Aorta (tissue), 5 donors: ENCODE measurements around the gene SPOP. TPM values are rescaled to one million over a fixed set of nuclear protein-coding genes. Genes with fewer than 3 reads are reported as not detected.

Experiments used
- ATAC-seq: fragments of 200-7000 bp; cut with Tn5 transposase; one replicate; pipeline ENCODE4 v1.9.1; 2022; ENCODE audit warnings: moderate library complexity; ENCODE audit not compliant: low FRiP score
- DNase-seq, 2 donors: peaks; one replicate each; pipeline ENCODE4 v3.0.0-alpha.2; 2020
- H3K27ac ChIP-seq, 2 donors: one replicate each; pipeline ENCODE4 v1.5.1; 2013; ENCODE audit warnings: low read length in 2 of 2, mild to moderate bottlenecking in 2 of 2, moderate library complexity in 2 of 2, control low read depth in 1 of 2, inconsistent platforms in 1 of 2, low read depth in 1 of 2
- H3K27me3 ChIP-seq, 2 donors: one replicate each; pipeline ENCODE4 v1.6.1; 2013; ENCODE audit warnings: control low read depth in 1 of 2, low read length in 1 of 2, mild to moderate bottlenecking in 1 of 2, moderate library complexity in 1 of 2; ENCODE audit not compliant: insufficient read depth in 2 of 2, control insufficient read depth in 1 of 2
- H3K36me3 ChIP-seq, 2 donors: one replicate each; pipeline ENCODE4 v1.6.1; 2013; ENCODE audit warnings: control low read depth in 1 of 2, low read length in 1 of 2, mild to moderate bottlenecking in 1 of 2; ENCODE audit not compliant: insufficient read depth in 2 of 2, control insufficient read depth in 1 of 2
- H3K4me1 ChIP-seq, 2 donors: one replicate each; pipeline ENCODE4 v1.6.1; 2013; ENCODE audit warnings: low read length in 2 of 2, control low read depth in 1 of 2, mild to moderate bottlenecking in 1 of 2, moderate library complexity in 1 of 2; ENCODE audit not compliant: insufficient read depth in 2 of 2, control insufficient read depth in 1 of 2
- H3K4me3 ChIP-seq, 2 donors: one replicate each; pipeline ENCODE4 v1.5.1; 2013; ENCODE audit warnings: low read length in 2 of 2, control low read depth in 1 of 2, mild to moderate bottlenecking in 1 of 2
- H3K9me3 ChIP-seq: one replicate; pipeline ENCODE4 v1.6.1; 2013; ENCODE audit warnings: mild to moderate bottlenecking, low read length; ENCODE audit not compliant: control insufficient read depth
- WGBS, 2 donors: extraction: QIAGEN DNeasy Blood & Tissue Kit; methylation state at CpG; one replicate each; pipeline ENCODE4 v1.1.7; 2013; 5-methylcytosine and 5-hydroxymethylcytosine counted together
- intact Hi-C, 2 donors: fragments of 100-400 bp; cut with DNase I; formaldehyde crosslinking; loops; one replicate each; pipeline versions ENCODE4 v1.14.2 to v1.15.0; 2022
- polyA plus RNA-seq, 2 donors: library from polyadenylated mRNA; stranded (reverse); fragments of 200-250 nt; gene quantifications; one replicate each; pipeline ENCODE4 v1.2.3, GENCODE V29; 2013
- total RNA-seq, 2 donors: library from RNA; stranded (reverse); fragmentation: NEBNext Ultra II Directional; extraction: Animal tissue kit (Norgen Biotek cat#: 25700); gene quantifications; one replicate each; pipeline ENCODE4 v1.2.1, GENCODE V29; 2021
- donor health status: healthy with polysubstance abuse.
- donor health status: Bipolar disorder and iron deficiency.
- donor health status: DM: no; HTN: no; CAD: no.
- donor health status: DM: no; HTN: no; CAD: no.
- donor health status: DM: yes; HTN: yes; CAD: no.

The SPOP gene
- total and polyA plus RNA-seq, 4 donors: 54.5 to 289 (median 86.8) TPM

GRCh38 chr17:49613182-49613800, 64.6 kb downstream of the SPOP start:
- no peaks in the 10 kb centered on the region for H3K27me3 ChIP-seq
- no peak for DNase-seq
- peaks cover 0 to 7% of the 10 kb centered on the region in 2 donors for H3K4me1 ChIP-seq
- intact Hi-C loops: no loop called here
- WGBS, 2 donors: 98 to 100% methylated on average over 1 of the region's 1 CpG
- no peak overlapping the region for H3K4me3 ChIP-seq
- ATAC-seq: no peak
- peaks cover 2 to 6% of the 10 kb centered on the region in 2 donors for H3K36me3 ChIP-seq
- H3K27ac ChIP-seq: peak overlapping the region in 1 of 2 donors; percentile 32
- H3K9me3 ChIP-seq: no peaks in the 10 kb centered on the region

GRCh38 chr17:49612726-49613125, 65.2 kb downstream of the SPOP start:
- Histone ChIP-seq H3K4me3 (no peak overlapping the region), H3K27ac (no peak overlapping the region), H3K9me3 (no peaks in the 10 kb centered on the region), H3K36me3 (peaks cover 2 to 5% of the 10 kb centered on the region in 2 donors), H3K27me3 (no peaks in the 10 kb centered on the region), H3K4me1 (peaks cover 2 to 7% of the 10 kb centered on the region in 2 donors)
- intact Hi-C loops: no loop called here
- ATAC-seq (no peak), DNase-seq (no peak)
- WGBS, 2 donors: 83 to 84% methylated on average over 1 of the region's 1 CpG

- no peaks in the 10 kb centered on the region for H3K27me3 ChIP-seq
- no peaks in the 10 kb centered on the region for H3K9me3 ChIP-seq
- 13 to 15% methylated on average over 5 of the region's 5 CpGs for WGBS, 2 donors
- H3K36me3 ChIP-seq: peaks cover 4 to 5% of the 10 kb centered on the region in 2 donors
- H3K27ac ChIP-seq: peak overlapping the region; percentile 87 to 90
- intact Hi-C loops: no loop called here
- no peak overlapping the region for H3K4me3 ChIP-seq
- DNase-seq: no peak
- peaks cover 2 to 5% of the 10 kb centered on the region in 2 donors for H3K4me1 ChIP-seq
- ATAC-seq: no peak
These were observed 66.9 kb downstream of the SPOP start for GRCh38 chr17:49610883-49611584.

- Histone ChIP-seq H3K9me3 (no peaks in the 10 kb centered on the region), H3K27ac (no peak overlapping the region), H3K4me3 (no peak overlapping the region), H3K36me3 (peaks cover 3 to 10% of the 10 kb centered on the region in 2 donors), H3K27me3 (no peaks in the 10 kb centered on the region), H3K4me1 (peaks cover 0 to 5% of the 10 kb centered on the region in 2 donors)
- 83 to 84% methylated on average over 7 of the region's 7 CpGs for WGBS, 2 donors
- intact Hi-C loops: no loop called here
- DNase-seq: no peak
- no peak for ATAC-seq
These were observed 73.5 kb downstream of the SPOP start for GRCh38 chr17:49604314-49604869.

- no peak for DNase-seq
- WGBS, 2 donors: 25 to 26% methylated on average over 2 of the region's 2 CpGs
- Histone ChIP-seq H3K27ac (peak overlapping the region; percentile 19 to 32), H3K4me1 (peaks cover 0 to 5% of the 10 kb centered on the region in 2 donors), H3K4me3 (no peak overlapping the region), H3K9me3 (no peaks in the 10 kb centered on the region), H3K27me3 (no peaks in the 10 kb centered on the region), H3K36me3 (peaks cover 3 to 8% of the 10 kb centered on the region in 2 donors)
- peak; percentile 50 for ATAC-seq
- intact Hi-C loops: no loop called here
These were observed 74.2 kb downstream of the SPOP start for GRCh38 chr17:49603720-49604119.

GRCh38 chr17:49603238-49603637, 74.7 kb downstream of the SPOP start:
- WGBS, 2 donors: 3 to 5% methylated on average over 3 of the region's 3 CpGs
- intact Hi-C loops: no loop called here
- DNase-seq (no peak), ATAC-seq (peak; percentile 37)
- Histone ChIP-seq H3K4me1 (peaks cover 0 to 5% of the 10 kb centered on the region in 2 donors), H3K36me3 (peaks cover 3 to 8% of the 10 kb centered on the region in 2 donors), H3K27me3 (no peaks in the 10 kb centered on the region), H3K4me3 (no peak overlapping the region), H3K9me3 (no peaks in the 10 kb centered on the region), H3K27ac (no peak overlapping the region)

- peak overlapping the region in 1 of 2 donors; percentile 57 for H3K27ac ChIP-seq
- peak; percentile 30 for ATAC-seq
- H3K4me3 ChIP-seq: no peak overlapping the region
- intact Hi-C loops: no loop called here
- no peaks in the 10 kb centered on the region for H3K9me3 ChIP-seq
- peaks cover 0 to 3% of the 10 kb centered on the region in 2 donors for H3K4me1 ChIP-seq
- H3K27me3 ChIP-seq: no peaks in the 10 kb centered on the region
- DNase-seq: no peak
- peaks cover 4 to 8% of the 10 kb centered on the region in 2 donors for H3K36me3 ChIP-seq
These were observed 75.1 kb downstream of the SPOP start for GRCh38 chr17:49602783-49603182.

GRCh38 chr17:49600949-49601348, 76.9 kb downstream of the SPOP start:
- H3K27ac ChIP-seq: no peak overlapping the region
- no peak for DNase-seq
- intact Hi-C loops: no loop called here

More at GRCh38 chr17:49600949-49601348, 76.9 kb downstream of the SPOP start:
- Histone ChIP-seq H3K36me3 (peaks cover 6 to 8% of the 10 kb centered on the region in 2 donors), H3K4me1 (peaks cover 0 to 3% of the 10 kb centered on the region in 2 donors), H3K9me3 (no peaks in the 10 kb centered on the region), H3K4me3 (no peak overlapping the region), H3K27me3 (no peaks in the 10 kb centered on the region)
- ATAC-seq: no peak
